ENCODE measurements around the gene PTHLH. TPM values are rescaled to one million over a fixed set of nuclear protein-coding genes. Genes with fewer than 3 reads are reported as not detected.

Gene PTHLH
- total RNA-seq, 1 experiment from 2014 or later: not detected

DNA sequence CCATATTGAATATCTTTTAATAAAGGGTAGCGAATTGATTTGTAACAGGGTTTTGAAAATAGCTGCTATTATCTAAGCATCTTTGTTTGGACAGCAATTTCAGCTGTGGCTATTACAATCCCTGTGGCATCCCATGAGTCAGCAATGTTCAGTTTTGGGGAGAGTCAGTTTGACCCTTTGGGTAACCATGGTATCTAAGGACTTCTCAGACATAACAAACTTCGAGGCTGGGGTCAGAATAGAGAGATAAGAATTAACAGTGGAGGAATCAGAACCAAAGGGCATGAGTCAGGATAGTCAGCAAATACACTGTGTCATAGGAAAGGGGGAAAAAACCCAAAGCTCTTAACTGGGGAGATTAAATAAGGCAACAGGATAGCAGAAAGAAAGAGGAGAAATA is 11.7 kb upstream of the PTHLH start (continued):
- TF ChIP-seq GTF2I (CRISPR knock-in tag; conservative IDR thresholded peaks at IDR 0.05) (no peak), USF1 (CRISPR knock-in tag; IDR thresholded peaks at IDR 0.05) (no peak)

DNA sequence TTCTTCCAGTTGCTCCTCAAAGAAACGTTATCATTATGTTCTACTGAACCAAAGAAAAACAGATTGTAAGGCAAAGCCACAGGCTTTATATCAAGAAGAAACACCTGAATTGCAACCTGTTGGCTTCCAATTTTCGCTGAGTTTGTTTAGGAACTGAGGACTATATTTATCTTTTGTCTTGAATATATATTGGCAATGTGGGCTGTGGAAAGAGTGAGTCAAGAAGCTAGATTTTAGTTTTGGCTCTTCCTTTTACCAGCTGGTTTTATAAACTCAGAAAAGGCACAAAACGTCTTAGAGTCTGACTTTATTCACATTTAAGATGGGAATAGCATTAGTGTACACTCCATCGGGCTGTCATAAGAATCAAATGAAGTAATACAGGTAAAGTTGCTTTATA is 10.4 kb upstream of the PTHLH start:
- CTCF ChIA-PET: no interaction called here
- POLR2A ChIA-PET: no interaction called here
- ATAC-seq (no peak), DNase-seq (ENCODE audit: low spot score) (no peak)
- Mint-ChIP-seq H3K27ac (no peak overlapping the region), H3K36me3 (no peaks in the 10 kb centered on the region), H3K4me1 (peaks cover 1% of the 10 kb centered on the region; the same call in 1 of the 2 replicates), H3K9me3 (no peaks in the 10 kb centered on the region), H3K27me3 (ENCODE audit: low read depth) (peaks cover 21% of the 10 kb centered on the region), H3K4me3 (no peak overlapping the region)
- TF ChIP-seq, protein P1, sequence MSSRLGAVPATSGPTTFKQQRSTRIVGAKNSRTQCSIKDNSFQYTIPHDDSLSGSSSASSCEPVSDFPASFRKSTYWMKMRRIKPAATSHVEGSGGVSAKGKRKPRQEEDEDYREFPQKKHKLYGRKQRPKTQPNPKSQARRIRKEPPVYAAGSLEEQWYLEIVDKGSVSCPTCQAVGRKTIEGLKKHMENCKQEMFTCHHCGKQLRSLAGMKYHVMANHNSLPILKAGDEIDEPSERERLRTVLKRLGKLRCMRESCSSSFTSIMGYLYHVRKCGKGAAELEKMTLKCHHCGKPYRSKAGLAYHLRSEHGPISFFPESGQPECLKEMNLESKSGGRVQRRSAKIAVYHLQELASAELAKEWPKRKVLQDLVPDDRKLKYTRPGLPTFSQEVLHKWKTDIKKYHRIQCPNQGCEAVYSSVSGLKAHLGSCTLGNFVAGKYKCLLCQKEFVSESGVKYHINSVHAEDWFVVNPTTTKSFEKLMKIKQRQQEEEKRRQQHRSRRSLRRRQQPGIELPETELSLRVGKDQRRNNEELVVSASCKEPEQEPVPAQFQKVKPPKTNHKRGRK (CRISPR knock-in tag; IDR thresholded peaks at IDR 0.05; ENCODE audit: borderline replicate concordance): no peak
- TF ChIP-seq CREM (CRISPR knock-in tag; IDR thresholded peaks at IDR 0.05) (no peak), FOXK1 (CRISPR knock-in tag; IDR thresholded peaks at IDR 0.05) (no peak), EMX1 (CRISPR knock-in tag; IDR thresholded peaks at IDR 0.05) (no peak), JUN (CRISPR knock-in tag; IDR thresholded peaks at IDR 0.05) (no peak), IRF1 (CRISPR knock-in tag; IDR thresholded peaks at IDR 0.05) (no peak)

GRCh38 chr12:27982385-27982784 is 9.9 kb upstream of the PTHLH start:
- Mint-ChIP-seq H3K36me3 (no peaks in the 10 kb centered on the region), H3K4me1 (peaks cover 2% of the 10 kb centered on the region; the same call in 1 of the 2 replicates), H3K27ac (no peak overlapping the region), H3K27me3 (ENCODE audit: low read depth) (peaks cover 26% of the 10 kb centered on the region), H3K4me3 (no peak overlapping the region), H3K9me3 (no peaks in the 10 kb centered on the region)
- ChIA-PET CTCF (no interaction called here), POLR2A (no interaction called here)
- ATAC-seq (no peak), DNase-seq (ENCODE audit: low spot score) (no peak)
- TF ChIP-seq USF1 (CRISPR knock-in tag; IDR thresholded peaks at IDR 0.05): no peak
- no peak for TF ChIP-seq HMGA2 (CRISPR knock-in tag; IDR thresholded peaks at IDR 0.05)
- no peak for TF ChIP-seq ZNF138 (CRISPR knock-in tag; conservative IDR thresholded peaks at IDR 0.05)
- TF ChIP-seq ZNF232 (CRISPR knock-in tag; IDR thresholded peaks at IDR 0.05): no peak
- no peak for TF ChIP-seq ARID4B (CRISPR knock-in tag; IDR thresholded peaks at IDR 0.05; ENCODE audit: borderline replicate concordance)
- TF ChIP-seq, protein P2, sequence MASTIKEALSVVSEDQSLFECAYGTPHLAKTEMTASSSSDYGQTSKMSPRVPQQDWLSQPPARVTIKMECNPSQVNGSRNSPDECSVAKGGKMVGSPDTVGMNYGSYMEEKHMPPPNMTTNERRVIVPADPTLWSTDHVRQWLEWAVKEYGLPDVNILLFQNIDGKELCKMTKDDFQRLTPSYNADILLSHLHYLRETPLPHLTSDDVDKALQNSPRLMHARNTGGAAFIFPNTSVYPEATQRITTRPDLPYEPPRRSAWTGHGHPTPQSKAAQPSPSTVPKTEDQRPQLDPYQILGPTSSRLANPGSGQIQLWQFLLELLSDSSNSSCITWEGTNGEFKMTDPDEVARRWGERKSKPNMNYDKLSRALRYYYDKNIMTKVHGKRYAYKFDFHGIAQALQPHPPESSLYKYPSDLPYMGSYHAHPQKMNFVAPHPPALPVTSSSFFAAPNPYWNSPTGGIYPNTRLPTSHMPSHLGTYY (CRISPR knock-in tag; IDR thresholded peaks at IDR 0.05): no peak
- TF ChIP-seq MYBL2 (CRISPR knock-in tag; IDR thresholded peaks at IDR 0.05): no peak
- no peak for TF ChIP-seq PRRX2 (CRISPR knock-in tag; IDR thresholded peaks at IDR 0.05)
- TF ChIP-seq, protein P3, sequence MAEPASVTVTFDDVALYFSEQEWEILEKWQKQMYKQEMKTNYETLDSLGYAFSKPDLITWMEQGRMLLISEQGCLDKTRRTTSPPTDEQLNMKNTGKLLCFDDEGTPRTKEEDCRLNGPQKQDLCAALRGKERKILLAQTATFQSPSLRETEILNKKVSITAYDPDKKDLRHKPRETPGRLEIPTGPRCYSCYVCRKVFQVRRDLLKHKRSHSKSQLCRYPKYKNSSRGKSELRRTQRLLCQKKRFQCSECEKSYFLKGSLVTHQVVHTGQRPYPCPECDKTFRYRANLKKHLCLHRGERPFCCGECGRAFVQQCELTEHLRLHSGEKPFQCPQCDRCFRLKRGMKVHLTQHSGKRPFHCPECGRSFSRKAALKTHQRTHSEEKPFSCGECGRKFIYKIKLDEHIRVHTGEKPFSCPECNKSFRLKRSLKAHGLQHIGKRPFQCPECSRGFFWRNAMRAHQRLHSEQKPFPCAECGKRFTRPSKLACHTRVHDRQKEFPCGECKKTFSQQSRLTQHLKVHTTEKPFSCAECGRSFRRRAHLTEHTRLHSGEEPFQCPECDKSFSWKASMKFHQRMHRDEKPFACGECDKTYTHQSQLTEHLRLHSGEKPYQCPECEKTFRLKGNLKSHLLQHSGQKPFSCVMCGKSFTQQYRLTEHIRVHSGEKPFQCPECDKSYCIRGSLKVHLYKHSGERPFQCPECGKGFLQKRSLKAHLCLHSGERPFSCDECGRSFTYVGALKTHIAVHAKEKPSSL (CRISPR knock-in tag; conservative IDR thresholded peaks at IDR 0.05): no peak
- no peak for TF ChIP-seq AFF4 (CRISPR knock-in tag; IDR thresholded peaks at IDR 0.05; ENCODE audit: borderline replicate concordance)
